ENCODE results near the gene SLC12A8. TPM values are rescaled to one million over a fixed set of nuclear protein-coding genes. Genes with fewer than 3 reads are reported as not detected.

The SLC12A8 gene
- total and polyA plus RNA-seq, 9 of the 15 experiments (the other 6 are each of a cell fraction or from before 2014, with no cell fraction given), result 0.04 to 0.33 (median 0.09) TPM; not detected in 4

DNA sequence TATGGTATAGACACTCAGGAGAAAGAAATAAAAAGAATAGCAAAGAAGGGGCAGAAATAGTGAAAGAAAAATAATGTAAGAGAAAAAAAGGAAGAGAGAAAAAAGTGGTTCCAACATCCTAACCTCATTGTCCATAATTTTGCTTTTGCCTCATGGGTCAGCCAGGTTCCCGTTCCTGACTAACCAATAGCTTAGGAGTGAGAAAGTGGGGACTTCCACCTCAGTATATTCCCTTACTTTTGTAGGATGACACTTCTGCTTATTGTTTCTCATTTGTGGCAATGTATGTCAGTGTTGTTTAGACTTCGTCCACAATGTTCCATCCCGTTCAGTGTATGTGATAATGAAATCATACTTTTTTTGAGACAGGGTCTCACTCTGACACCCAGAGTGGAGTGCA lies 9.3 kb upstream of the SLC12A8 start:
- H3K36me3 ChIP-seq (ENCODE audit: control insufficient read depth, insufficient read depth, low read length), result no peaks in the 10 kb centered on the region
- ChIA-PET CTCF (ENCODE audit: low intra/inter-chr PET ratio) (no interaction called here), POLR2A (interaction anchor here (1.4 kb wide), 1 partner anchor 21 kb away, joined by 4 read pairs; no protein-coding TSS in a partner anchor)
- no TSS peak for BruUV-seq (replicated peaks)
- H3K4me3 ChIP-seq, result no peak overlapping the region
- no peaks in the 10 kb centered on the region for H3K9me1 ChIP-seq (ENCODE audit: control insufficient read depth, insufficient read depth, low read length)
- no peak overlapping the region for H3K27ac ChIP-seq (ENCODE audit: extremely low read depth, low read depth, low read length)
- no peak for TF ChIP-seq RHOXF2B (CRISPR knock-in tag; conservative IDR thresholded peaks at IDR 0.05)
- TF ChIP-seq, protein P1, sequence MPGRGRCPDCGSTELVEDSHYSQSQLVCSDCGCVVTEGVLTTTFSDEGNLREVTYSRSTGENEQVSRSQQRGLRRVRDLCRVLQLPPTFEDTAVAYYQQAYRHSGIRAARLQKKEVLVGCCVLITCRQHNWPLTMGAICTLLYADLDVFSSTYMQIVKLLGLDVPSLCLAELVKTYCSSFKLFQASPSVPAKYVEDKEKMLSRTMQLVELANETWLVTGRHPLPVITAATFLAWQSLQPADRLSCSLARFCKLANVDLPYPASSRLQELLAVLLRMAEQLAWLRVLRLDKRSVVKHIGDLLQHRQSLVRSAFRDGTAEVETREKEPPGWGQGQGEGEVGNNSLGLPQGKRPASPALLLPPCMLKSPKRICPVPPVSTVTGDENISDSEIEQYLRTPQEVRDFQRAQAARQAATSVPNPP (IDR thresholded peaks at IDR 0.05; ENCODE audit: borderline replicate concordance, insufficient read depth, insufficient read length), result no peak
- TF ChIP-seq RAD51 (IDR thresholded peaks at IDR 0.05; ENCODE audit: borderline replicate concordance, low read depth), result no peak
- no peak for TF ChIP-seq PRMT5 (CRISPR knock-in tag; IDR thresholded peaks at IDR 0.05)
- no peak for TF ChIP-seq MCM7 (IDR thresholded peaks at IDR 0.05)
- no peak for TF ChIP-seq GATAD2B (IDR thresholded peaks at IDR 0.05; ENCODE audit: borderline replicate concordance)
- TF ChIP-seq SREBF1 (IDR thresholded peaks at IDR 0.05; ENCODE audit: borderline replicate concordance, low read depth, low read length), result no peak
- TF ChIP-seq, protein P2, sequence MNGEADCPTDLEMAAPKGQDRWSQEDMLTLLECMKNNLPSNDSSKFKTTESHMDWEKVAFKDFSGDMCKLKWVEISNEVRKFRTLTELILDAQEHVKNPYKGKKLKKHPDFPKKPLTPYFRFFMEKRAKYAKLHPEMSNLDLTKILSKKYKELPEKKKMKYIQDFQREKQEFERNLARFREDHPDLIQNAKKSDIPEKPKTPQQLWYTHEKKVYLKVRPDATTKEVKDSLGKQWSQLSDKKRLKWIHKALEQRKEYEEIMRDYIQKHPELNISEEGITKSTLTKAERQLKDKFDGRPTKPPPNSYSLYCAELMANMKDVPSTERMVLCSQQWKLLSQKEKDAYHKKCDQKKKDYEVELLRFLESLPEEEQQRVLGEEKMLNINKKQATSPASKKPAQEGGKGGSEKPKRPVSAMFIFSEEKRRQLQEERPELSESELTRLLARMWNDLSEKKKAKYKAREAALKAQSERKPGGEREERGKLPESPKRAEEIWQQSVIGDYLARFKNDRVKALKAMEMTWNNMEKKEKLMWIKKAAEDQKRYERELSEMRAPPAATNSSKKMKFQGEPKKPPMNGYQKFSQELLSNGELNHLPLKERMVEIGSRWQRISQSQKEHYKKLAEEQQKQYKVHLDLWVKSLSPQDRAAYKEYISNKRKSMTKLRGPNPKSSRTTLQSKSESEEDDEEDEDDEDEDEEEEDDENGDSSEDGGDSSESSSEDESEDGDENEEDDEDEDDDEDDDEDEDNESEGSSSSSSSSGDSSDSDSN (IDR thresholded peaks at IDR 0.05; ENCODE audit: borderline replicate concordance in 1 of 2, low read depth in 2 of 2, low read length in 2 of 2), result no peak
- TF ChIP-seq, protein P3, sequence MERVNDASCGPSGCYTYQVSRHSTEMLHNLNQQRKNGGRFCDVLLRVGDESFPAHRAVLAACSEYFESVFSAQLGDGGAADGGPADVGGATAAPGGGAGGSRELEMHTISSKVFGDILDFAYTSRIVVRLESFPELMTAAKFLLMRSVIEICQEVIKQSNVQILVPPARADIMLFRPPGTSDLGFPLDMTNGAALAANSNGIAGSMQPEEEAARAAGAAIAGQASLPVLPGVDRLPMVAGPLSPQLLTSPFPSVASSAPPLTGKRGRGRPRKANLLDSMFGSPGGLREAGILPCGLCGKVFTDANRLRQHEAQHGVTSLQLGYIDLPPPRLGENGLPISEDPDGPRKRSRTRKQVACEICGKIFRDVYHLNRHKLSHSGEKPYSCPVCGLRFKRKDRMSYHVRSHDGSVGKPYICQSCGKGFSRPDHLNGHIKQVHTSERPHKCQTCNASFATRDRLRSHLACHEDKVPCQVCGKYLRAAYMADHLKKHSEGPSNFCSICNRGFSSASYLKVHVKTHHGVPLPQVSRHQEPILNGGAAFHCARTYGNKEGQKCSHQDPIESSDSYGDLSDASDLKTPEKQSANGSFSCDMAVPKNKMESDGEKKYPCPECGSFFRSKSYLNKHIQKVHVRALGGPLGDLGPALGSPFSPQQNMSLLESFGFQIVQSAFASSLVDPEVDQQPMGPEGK (CRISPR knock-in tag; IDR thresholded peaks at IDR 0.05; ENCODE audit: borderline replicate concordance), result no peak
- TF ChIP-seq POLR2B (IDR thresholded peaks at IDR 0.05; ENCODE audit: low read depth, partially characterized antibody), result no peak
- TF ChIP-seq HOXB6 (CRISPR knock-in tag; IDR thresholded peaks at IDR 0.05; ENCODE audit: borderline replicate concordance), result no peak
- TF ChIP-seq HNRNPUL1 (IDR thresholded peaks at IDR 0.05; ENCODE audit: low read length), result no peak
- TF ChIP-seq NFYB (IDR thresholded peaks at IDR 0.05; ENCODE audit: extremely low read depth, insufficient read length), result no peak
- TF ChIP-seq MTA3 (IDR thresholded peaks at IDR 0.05; ENCODE audit: borderline replicate concordance), result no peak
- TF ChIP-seq COPS2 (conservative IDR thresholded peaks at IDR 0.05), result no peak
- in situ Hi-C loops (cut with MboI) (no loop called here), intact Hi-C loops (cut with micrococcal nuclease) (no loop called here)
- no peaks in the 10 kb centered on the region for H3K4me1 ChIP-seq (replicated peaks in 1 of 2; ENCODE audit: control insufficient read depth in 2 of 2, insufficient read depth in 2 of 2, low read length in 2 of 2)
- H2AFZ ChIP-seq (ENCODE audit: low read depth, low read length), result no peak overlapping the region
- H3K9me3 ChIP-seq (replicated peaks; ENCODE audit: control insufficient read depth, insufficient read depth, low read depth, low read length), result no peaks in the 10 kb centered on the region
- no peaks in the 10 kb centered on the region for H4K20me1 ChIP-seq (replicated peaks; ENCODE audit: control insufficient read depth, insufficient read depth, low read length)
- H3K9ac ChIP-seq (ENCODE audit: insufficient read depth in 1 of 2, low read depth in 2 of 2, low read length in 2 of 2), result no peak overlapping the region
- FAIRE-seq (no peak), DNase-seq (ENCODE audit: extremely low read depth in 1 of 4, low spot score in 3 of 4) (no peak), ATAC-seq (no peak)
- H3K27me3 ChIP-seq (ENCODE audit: control insufficient read depth in 2 of 2, insufficient read depth in 2 of 2, low read length in 2 of 2), result no peaks in the 10 kb centered on the region
- H3K4me2 ChIP-seq (ENCODE audit: insufficient read depth, low read length), result no peak overlapping the region
- H3K79me2 ChIP-seq (ENCODE audit: control insufficient read depth, insufficient read depth, low read length), result no peaks in the 10 kb centered on the region
- WGBS (ENCODE audit: insufficient coverage, low coverage, missing lambda C conversion rate), result 5% methylated on average over 3 of the region's 3 CpGs
